K562 (cell line): ENCODE measurements around the gene VTN. TPM values are rescaled to one million over a fixed set of nuclear protein-coding genes. Genes with fewer than 3 reads are reported as not detected.

Source experiments
- ASH1L ChIP-seq: fragments of 450-650 bp; IDR thresholded peaks from 2 replicates; pipeline ENCODE4 v1.6.1; 2018; ENCODE audit warnings: borderline replicate concordance, mild to moderate bottlenecking, low read depth; ENCODE audit not compliant: partially characterized antibody
- CREM ChIP-seq: IDR thresholded peaks from 2 replicates; pipeline ENCODE4 v1.6.1; 2014; ENCODE audit warnings: antibody characterized with exemption, low read depth
- GABPB1 ChIP-seq: sonication (generic); formaldehyde crosslinking; IDR thresholded peaks from 2 replicates; pipeline ENCODE4 v1.8.0; 2022; ENCODE audit warnings: mild to moderate bottlenecking, missing genetic modification reagents
- MTA2 ChIP-seq: fragments of 450-650 bp; IDR thresholded peaks from 2 replicates; pipeline ENCODE4 v1.6.1; 2016; ENCODE audit warnings: low read depth
- PHF8 ChIP-seq: fragments of 200-600 bp; sonication (generic); IDR thresholded peaks from 2 replicates; pipeline ENCODE4 v1.6.1; 2012; ENCODE audit warnings: mixed run types, mild to moderate bottlenecking, inconsistent platforms, low read length, moderate library complexity, borderline replicate concordance
- PTBP1 ChIP-seq: fragments of 200-400 bp; formaldehyde crosslinking; IDR thresholded peaks from 2 replicates; pipeline ENCODE4 v1.6.1; 2017; ENCODE audit warnings: low read depth, low read length
- RBBP5 ChIP-seq: fragments of 200-600 bp; sonication (generic); IDR thresholded peaks from 2 replicates; pipeline ENCODE4 v1.6.1; 2012; ENCODE audit warnings: borderline replicate concordance, mild to moderate bottlenecking, low read length, control low read depth, inconsistent platforms; ENCODE audit not compliant: insufficient read depth, poor library complexity, severe bottlenecking
- RBM25 ChIP-seq: fragments of 200-400 bp; formaldehyde crosslinking; IDR thresholded peaks from 2 replicates; pipeline ENCODE4 v1.6.1; 2018; ENCODE audit warnings: low read length, low read depth, moderate library complexity; ENCODE audit not compliant: severe bottlenecking
- RNF2 ChIP-seq: sonication (generic); IDR thresholded peaks from 2 replicates; pipeline ENCODE4 v1.6.1; 2016
- SRSF7 ChIP-seq: fragments of 200-400 bp; formaldehyde crosslinking; optimal IDR thresholded peaks from 2 replicates; pipeline ENCODE3; 2017; ENCODE audit warnings: mild to moderate bottlenecking, low read depth, low read length
- TSC22D4 ChIP-seq: fragments of 450-650 bp; IDR thresholded peaks from 2 replicates; pipeline ENCODE4 v1.6.1; 2016; ENCODE audit warnings: missing genetic modification characterization, missing biosample characterization, control low read depth
- ZBTB7A ChIP-seq: IDR thresholded peaks from 2 replicates; pipeline ENCODE4 v1.6.1; 2011; ENCODE audit warnings: low read depth, mild to moderate bottlenecking, low read length, moderate library complexity, borderline replicate concordance; ENCODE audit not compliant: control insufficient read depth
- polyA plus RNA-seq, 8 experiments: library from polyadenylated mRNA; depleted of rRNA in 4 of 8; stranded (reverse) in 5 of 8; unstranded in 3 of 8; fragments of >200 nt; fragmentation: Nextera tagmentation in 2 of 8; fragmentation: Illumina TruSeq in 1 of 8; extraction: Ambion mirVana in 2 of 8; extraction: Trizol in 1 of 8; gene quantifications; 2 replicates each; pipeline versions ENCODE4 v1.2.1 to v1.2.3, GENCODE V29; 2011 to 2014; ENCODE audit warnings: inconsistent platforms in 1 of 8, missing spikeins in 1 of 8
- total RNA-seq, 7 experiments: library from RNA; depleted of rRNA in 6 of 7; stranded (reverse); fragments of >200 nt in 6 of 7; fragmentation: Illumina TruSeq in 2 of 7; extraction: Trizol in 2 of 7; gene quantifications; 2 replicates each; pipeline versions ENCODE4 v1.2.1 to v1.2.3, GENCODE V29; 2011 to 2021; ENCODE audit warnings: low replicate concordance in 1 of 7
- TF ChIP-seq, protein P1 (sequence below): fragments of 450-650 bp; IDR thresholded peaks from 2 replicates; pipeline ENCODE4 v1.6.1; 2018; ENCODE audit warnings: mild to moderate bottlenecking, low read depth; ENCODE audit not compliant: partially characterized antibody
- TF ChIP-seq, protein P2 (sequence below): conservative IDR thresholded peaks from 2 replicates; pipeline ENCODE4 v1.6.1; 2011; ENCODE audit warnings: low read depth, mild to moderate bottlenecking, low read length; ENCODE audit not compliant: control insufficient read depth
- TF ChIP-seq, protein P3 (sequence below): fragments of 250-450 bp; sonication (Bioruptor Pico); IDR thresholded peaks from 2 replicates; pipeline ENCODE4 v1.5.0; 2020; ENCODE audit warnings: mild to moderate bottlenecking
- TF ChIP-seq, protein P4 (sequence below): IDR thresholded peaks from 3 replicates; pipeline ENCODE4 v1.6.1; 2011; ENCODE audit warnings: borderline replicate concordance, mild to moderate bottlenecking, moderate library complexity; ENCODE audit not compliant: insufficient read length; ENCODE audit errors: extremely low read depth

The VTN gene
- total and polyA plus RNA-seq, 9 of the 15 experiments (the other 6 are each of a cell fraction or from before 2014, with no cell fraction given) = 0.13 to 1.0 (median 0.29) TPM; not detected in 1

DNA sequence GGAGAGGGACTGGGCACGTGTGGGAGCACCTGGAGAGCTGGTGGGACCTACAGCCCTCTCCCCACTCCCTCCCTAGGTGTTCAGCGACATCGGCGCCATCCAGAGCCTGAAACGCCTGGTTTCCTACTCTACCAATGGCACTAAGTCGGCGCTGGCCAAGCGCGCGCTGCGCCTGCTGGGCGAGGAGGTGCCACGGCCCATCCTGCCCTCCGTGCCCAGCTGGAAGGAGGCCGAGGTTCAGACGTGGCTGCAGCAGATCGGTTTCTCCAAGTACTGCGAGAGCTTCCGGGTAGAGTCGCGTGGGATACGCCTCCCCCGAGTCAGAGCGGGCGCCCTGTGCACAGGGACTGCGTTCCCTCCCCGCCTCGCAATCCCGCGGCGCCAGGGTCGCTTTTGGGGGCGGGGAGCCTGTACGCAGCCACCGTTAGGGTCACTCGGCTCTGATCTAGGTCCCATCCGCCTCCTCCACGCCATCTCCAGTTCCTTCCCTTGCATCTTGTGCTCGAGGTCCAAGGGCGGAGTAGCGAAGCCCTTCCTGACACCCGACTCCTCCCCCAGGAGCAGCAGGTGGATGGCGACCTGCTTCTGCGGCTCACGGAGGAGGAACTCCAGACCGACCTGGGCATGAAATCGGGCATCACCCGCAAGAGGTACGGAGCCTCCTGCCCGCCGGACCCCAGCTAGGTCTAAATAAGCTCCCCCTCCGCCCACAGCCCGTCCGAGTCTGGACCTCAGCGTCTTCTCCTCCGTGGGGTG is 14.4 kb upstream of the VTN start (continued):
- TF ChIP-seq, protein P1, sequence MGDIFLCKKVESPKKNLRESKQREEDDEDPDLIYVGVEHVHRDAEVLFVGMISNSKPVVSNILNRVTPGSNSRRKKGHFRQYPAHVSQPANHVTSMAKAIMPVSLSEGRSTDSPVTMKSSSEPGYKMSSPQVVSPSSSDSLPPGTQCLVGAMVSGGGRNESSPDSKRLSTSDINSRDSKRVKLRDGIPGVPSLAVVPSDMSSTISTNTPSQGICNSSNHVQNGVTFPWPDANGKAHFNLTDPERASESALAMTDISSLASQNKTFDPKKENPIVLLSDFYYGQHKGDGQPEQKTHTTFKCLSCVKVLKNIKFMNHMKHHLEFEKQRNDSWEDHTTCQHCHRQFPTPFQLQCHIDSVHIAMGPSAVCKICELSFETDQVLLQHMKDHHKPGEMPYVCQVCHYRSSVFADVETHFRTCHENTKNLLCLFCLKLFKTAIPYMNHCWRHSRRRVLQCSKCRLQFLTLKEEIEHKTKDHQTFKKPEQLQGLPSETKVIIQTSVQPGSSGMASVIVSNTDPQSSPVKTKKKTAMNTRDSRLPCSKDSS = no peak
- no peak for TF ChIP-seq PTBP1
- TF ChIP-seq MTA2 = no peak
- peak; percentile 26; the same call in 1 of the 2 replicates for TF ChIP-seq PHF8
- TF ChIP-seq RBBP5 = peak; percentile 38
- TF ChIP-seq, protein P2, sequence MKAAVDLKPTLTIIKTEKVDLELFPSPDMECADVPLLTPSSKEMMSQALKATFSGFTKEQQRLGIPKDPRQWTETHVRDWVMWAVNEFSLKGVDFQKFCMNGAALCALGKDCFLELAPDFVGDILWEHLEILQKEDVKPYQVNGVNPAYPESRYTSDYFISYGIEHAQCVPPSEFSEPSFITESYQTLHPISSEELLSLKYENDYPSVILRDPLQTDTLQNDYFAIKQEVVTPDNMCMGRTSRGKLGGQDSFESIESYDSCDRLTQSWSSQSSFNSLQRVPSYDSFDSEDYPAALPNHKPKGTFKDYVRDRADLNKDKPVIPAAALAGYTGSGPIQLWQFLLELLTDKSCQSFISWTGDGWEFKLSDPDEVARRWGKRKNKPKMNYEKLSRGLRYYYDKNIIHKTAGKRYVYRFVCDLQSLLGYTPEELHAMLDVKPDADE = no peak
- no peak for TF ChIP-seq SRSF7
- TF ChIP-seq CREM = peak; percentile 72
- TF ChIP-seq, protein P3, sequence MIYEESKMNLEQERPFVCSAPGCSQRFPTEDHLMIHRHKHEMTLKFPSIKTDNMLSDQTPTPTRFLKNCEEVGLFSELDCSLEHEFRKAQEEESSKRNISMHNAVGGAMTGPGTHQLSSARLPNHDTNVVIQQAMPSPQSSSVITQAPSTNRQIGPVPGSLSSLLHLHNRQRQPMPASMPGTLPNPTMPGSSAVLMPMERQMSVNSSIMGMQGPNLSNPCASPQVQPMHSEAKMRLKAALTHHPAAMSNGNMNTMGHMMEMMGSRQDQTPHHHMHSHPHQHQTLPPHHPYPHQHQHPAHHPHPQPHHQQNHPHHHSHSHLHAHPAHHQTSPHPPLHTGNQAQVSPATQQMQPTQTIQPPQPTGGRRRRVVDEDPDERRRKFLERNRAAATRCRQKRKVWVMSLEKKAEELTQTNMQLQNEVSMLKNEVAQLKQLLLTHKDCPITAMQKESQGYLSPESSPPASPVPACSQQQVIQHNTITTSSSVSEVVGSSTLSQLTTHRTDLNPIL (CRISPR knock-in tag) = no peak
- no peak for TF ChIP-seq TSC22D4 (tag)
- no peak for TF ChIP-seq ASH1L
- no peak for TF ChIP-seq GABPB1 (CRISPR knock-in tag)
- no peak for TF ChIP-seq ZBTB7A
- TF ChIP-seq, protein P4, sequence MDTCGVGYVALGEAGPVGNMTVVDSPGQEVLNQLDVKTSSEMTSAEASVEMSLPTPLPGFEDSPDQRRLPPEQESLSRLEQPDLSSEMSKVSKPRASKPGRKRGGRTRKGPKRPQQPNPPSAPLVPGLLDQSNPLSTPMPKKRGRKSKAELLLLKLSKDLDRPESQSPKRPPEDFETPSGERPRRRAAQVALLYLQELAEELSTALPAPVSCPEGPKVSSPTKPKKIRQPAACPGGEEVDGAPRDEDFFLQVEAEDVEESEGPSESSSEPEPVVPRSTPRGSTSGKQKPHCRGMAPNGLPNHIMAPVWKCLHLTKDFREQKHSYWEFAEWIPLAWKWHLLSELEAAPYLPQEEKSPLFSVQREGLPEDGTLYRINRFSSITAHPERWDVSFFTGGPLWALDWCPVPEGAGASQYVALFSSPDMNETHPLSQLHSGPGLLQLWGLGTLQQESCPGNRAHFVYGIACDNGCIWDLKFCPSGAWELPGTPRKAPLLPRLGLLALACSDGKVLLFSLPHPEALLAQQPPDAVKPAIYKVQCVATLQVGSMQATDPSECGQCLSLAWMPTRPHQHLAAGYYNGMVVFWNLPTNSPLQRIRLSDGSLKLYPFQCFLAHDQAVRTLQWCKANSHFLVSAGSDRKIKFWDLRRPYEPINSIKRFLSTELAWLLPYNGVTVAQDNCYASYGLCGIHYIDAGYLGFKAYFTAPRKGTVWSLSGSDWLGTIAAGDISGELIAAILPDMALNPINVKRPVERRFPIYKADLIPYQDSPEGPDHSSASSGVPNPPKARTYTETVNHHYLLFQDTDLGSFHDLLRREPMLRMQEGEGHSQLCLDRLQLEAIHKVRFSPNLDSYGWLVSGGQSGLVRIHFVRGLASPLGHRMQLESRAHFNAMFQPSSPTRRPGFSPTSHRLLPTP = no peak
- TF ChIP-seq RBM25 = no peak
- no peak for TF ChIP-seq RNF2
